Loucy (cell line): ENCODE measurements around the gene SH3PXD2A.

Source experiments
- H2AFZ ChIP-seq: fragments of 200-600 bp; sonication (generic); 2 replicates; pipeline ENCODE4 v1.6.0; 2016; ENCODE audit warnings: antibody characterized with exemption, mild to moderate bottlenecking, low read length, moderate library complexity
- H3F3A ChIP-seq: fragments of 200-600 bp; 2 replicates; pipeline ENCODE4 v1.6.0; 2016; ENCODE audit warnings: antibody characterized with exemption, low read depth, mild to moderate bottlenecking
- H3K27me3 ChIP-seq: fragments of 200-600 bp; sonication (generic); 2 replicates; pipeline ENCODE4 v1.6.1; 2014; ENCODE audit warnings: low read length, mild to moderate bottlenecking; ENCODE audit not compliant: insufficient read depth, poor library complexity, severe bottlenecking
- H3K36me3 ChIP-seq: fragments of 200-600 bp; sonication (generic); 2 replicates; pipeline ENCODE4 v1.6.1; 2016; ENCODE audit warnings: low read length; ENCODE audit not compliant: insufficient read depth
- H3K4me1 ChIP-seq: fragments of 200-600 bp; sonication (generic); 2 replicates; pipeline ENCODE4 v1.5.1; 2014; ENCODE audit warnings: low read length, mild to moderate bottlenecking; ENCODE audit not compliant: insufficient read depth, poor library complexity, severe bottlenecking
- H3K4me2 ChIP-seq: fragments of 200-600 bp; sonication (generic); 2 replicates; pipeline ENCODE4 v1.6.0; 2014; ENCODE audit warnings: antibody characterized with exemption, low read length, low read depth, mild to moderate bottlenecking; ENCODE audit not compliant: poor library complexity, severe bottlenecking
- H3K4me3 ChIP-seq: fragments of 200-600 bp; sonication (generic); 2 replicates; pipeline ENCODE4 v1.5.1; 2014; ENCODE audit warnings: low read length, mild to moderate bottlenecking, mixed read lengths; ENCODE audit not compliant: poor library complexity, severe bottlenecking
- H3K79me2 ChIP-seq: fragments of 200-600 bp; sonication (generic); 2 replicates; pipeline ENCODE4 v1.6.1; 2014; ENCODE audit warnings: low read length; ENCODE audit not compliant: insufficient read depth
- H3K9ac ChIP-seq: fragments of 200-600 bp; sonication (generic); 2 replicates; pipeline ENCODE4 v1.6.0; 2014; ENCODE audit warnings: mild to moderate bottlenecking, low read depth, low read length, moderate library complexity; ENCODE audit not compliant: poor library complexity, severe bottlenecking
- H3K9me2 ChIP-seq: fragments of 200-600 bp; sonication (generic); replicated peaks from 2 replicates; pipeline ENCODE4 v1.6.1; 2016; ENCODE audit warnings: low read depth, low read length, mixed read lengths
- H3K9me3 ChIP-seq: fragments of 200-600 bp; sonication (generic); 2 replicates; pipeline ENCODE4 v1.6.1; 2014; ENCODE audit warnings: mild to moderate bottlenecking, antibody characterized with exemption, low read length, low read depth; ENCODE audit not compliant: insufficient read depth
- H4K20me1 ChIP-seq: fragments of 200-600 bp; sonication (generic); 2 replicates; pipeline ENCODE4 v1.6.0; 2014; ENCODE audit warnings: antibody characterized with exemption, low read length, mild to moderate bottlenecking; ENCODE audit not compliant: insufficient read depth, poor library complexity, severe bottlenecking
- CTCF ChIP-seq: fragments of 200-600 bp; sonication (generic); conservative IDR thresholded peaks from 2 replicates; pipeline ENCODE4 v1.5.1; 2014; ENCODE audit warnings: mild to moderate bottlenecking, antibody characterized with exemption, low read length
- EZH2phosphoT487 ChIP-seq: fragments of 200-600 bp; IDR thresholded peaks from 2 replicates; pipeline ENCODE4 v1.6.1; 2018; ENCODE audit warnings: antibody characterized with exemption, mild to moderate bottlenecking, moderate library complexity, borderline replicate concordance

Gene SH3PXD2A

GRCh38 chr10:103578782-103579382, 276.5 kb downstream of the SH3PXD2A start:
- H4K20me1 ChIP-seq, result no peaks in the 10 kb centered on the region
- no peaks in the 10 kb centered on the region for H3K79me2 ChIP-seq
- no peak overlapping the region for H3K4me2 ChIP-seq
- TF ChIP-seq CTCF, result no peak
- TF ChIP-seq EZH2phosphoT487, result no peak
- no peaks in the 10 kb centered on the region for H3K4me1 ChIP-seq
- H2AFZ ChIP-seq, result no peak overlapping the region
- H3K9me3 ChIP-seq, result no peaks in the 10 kb centered on the region
- no peaks in the 10 kb centered on the region for H3K9me2 ChIP-seq
- H3K36me3 ChIP-seq, result no peaks in the 10 kb centered on the region
- no peak overlapping the region for H3K9ac ChIP-seq
- H3K27me3 ChIP-seq, result no peaks in the 10 kb centered on the region
- H3F3A ChIP-seq, result no peaks in the 10 kb centered on the region
- H3K4me3 ChIP-seq, result no peak overlapping the region

DNA sequence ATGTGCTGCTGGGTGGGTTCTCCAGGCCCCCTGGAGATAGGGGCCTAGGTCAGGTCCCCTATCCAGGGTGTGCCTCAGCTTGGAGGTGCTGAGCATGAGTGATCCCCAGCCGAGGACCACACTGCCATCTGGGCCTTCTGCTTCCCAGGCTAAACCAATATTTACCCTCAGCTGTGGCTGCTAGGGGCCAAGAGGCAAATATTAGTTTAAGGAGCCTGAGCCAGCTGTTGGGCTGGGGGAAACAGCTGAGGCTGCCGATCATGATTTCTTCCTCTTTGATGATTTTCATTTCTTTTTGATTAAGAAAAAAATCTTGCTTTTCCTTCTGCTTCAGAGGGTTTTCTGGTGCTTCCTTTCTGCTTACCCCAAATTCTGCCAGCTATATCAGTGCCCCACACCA, 278.5 kb downstream of the SH3PXD2A start:
- H4K20me1 ChIP-seq, result no peaks in the 10 kb centered on the region
- no peaks in the 10 kb centered on the region for H3K9me3 ChIP-seq
- H2AFZ ChIP-seq, result no peak overlapping the region
- H3K4me3 ChIP-seq, result no peak overlapping the region
- no peak overlapping the region for H3K4me2 ChIP-seq
- H3F3A ChIP-seq, result no peaks in the 10 kb centered on the region
- H3K36me3 ChIP-seq, result no peaks in the 10 kb centered on the region
- no peaks in the 10 kb centered on the region for H3K79me2 ChIP-seq
- H3K9ac ChIP-seq, result no peak overlapping the region
- no peaks in the 10 kb centered on the region for H3K27me3 ChIP-seq
- TF ChIP-seq EZH2phosphoT487, result no peak
- TF ChIP-seq CTCF, result no peak
- H3K4me1 ChIP-seq, result no peaks in the 10 kb centered on the region
- H3K9me2 ChIP-seq, result no peaks in the 10 kb centered on the region

DNA sequence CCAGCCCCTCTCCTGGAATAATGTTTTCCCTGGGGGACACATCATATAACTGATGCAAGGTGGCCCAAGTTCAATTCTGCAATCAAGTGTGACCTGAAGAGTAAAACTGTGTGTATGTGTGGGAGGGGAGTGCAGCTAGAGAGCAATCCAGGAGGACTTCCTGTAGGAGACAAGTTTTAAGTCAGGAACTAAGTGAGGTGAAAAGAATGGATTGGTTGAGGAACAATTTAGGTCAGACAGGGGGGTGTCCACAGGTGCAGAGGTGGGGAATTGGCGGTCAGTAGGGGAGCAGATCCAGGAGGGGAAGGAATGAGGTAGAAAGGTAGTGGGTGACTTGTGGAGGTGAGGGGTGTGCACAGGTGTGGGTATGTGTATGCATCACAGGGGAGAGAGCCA, 279.3 kb downstream of the SH3PXD2A start:
- Histone ChIP-seq H3F3A (no peaks in the 10 kb centered on the region), H3K4me1 (no peaks in the 10 kb centered on the region), H3K9ac (no peak overlapping the region), H3K9me3 (no peaks in the 10 kb centered on the region), H3K36me3 (no peaks in the 10 kb centered on the region), H3K4me3 (no peak overlapping the region), H3K27me3 (no peaks in the 10 kb centered on the region), H4K20me1 (no peaks in the 10 kb centered on the region), H3K4me2 (no peak overlapping the region), H3K9me2 (no peaks in the 10 kb centered on the region), H2AFZ (no peak overlapping the region), H3K79me2 (no peaks in the 10 kb centered on the region)
- TF ChIP-seq CTCF, result no peak
- no peak for TF ChIP-seq EZH2phosphoT487
